Nasal cavity respiratory epithelium epithelial cell of viscerocranial mucosa (primary cell): Measurements from ENCODE around the gene CEP83. TPM values are rescaled to one million over a fixed set of nuclear protein-coding genes. Genes with fewer than 3 reads are reported as not detected.

Experiments
- total RNA-seq: library from RNA; depleted of rRNA; stranded (reverse); fragments of >200 nt; gene quantifications from 2 replicates; pipeline ENCODE4 v1.2.3, GENCODE V29; 2014

CEP83 gene, protein sequence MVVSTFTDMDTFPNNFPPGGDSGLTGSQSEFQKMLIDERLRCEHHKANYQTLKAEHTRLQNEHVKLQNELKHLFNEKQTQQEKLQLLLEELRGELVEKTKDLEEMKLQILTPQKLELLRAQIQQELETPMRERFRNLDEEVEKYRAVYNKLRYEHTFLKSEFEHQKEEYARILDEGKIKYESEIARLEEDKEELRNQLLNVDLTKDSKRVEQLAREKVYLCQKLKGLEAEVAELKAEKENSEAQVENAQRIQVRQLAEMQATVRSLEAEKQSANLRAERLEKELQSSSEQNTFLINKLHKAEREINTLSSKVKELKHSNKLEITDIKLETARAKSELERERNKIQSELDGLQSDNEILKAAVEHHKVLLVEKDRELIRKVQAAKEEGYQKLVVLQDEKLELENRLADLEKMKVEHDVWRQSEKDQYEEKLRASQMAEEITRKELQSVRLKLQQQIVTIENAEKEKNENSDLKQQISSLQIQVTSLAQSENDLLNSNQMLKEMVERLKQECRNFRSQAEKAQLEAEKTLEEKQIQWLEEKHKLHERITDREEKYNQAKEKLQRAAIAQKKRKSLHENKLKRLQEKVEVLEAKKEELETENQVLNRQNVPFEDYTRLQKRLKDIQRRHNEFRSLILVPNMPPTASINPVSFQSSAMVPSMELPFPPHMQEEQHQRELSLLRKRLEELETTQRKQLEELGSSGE
- total RNA-seq, result 13.7 and 14.2 TPM in 2 replicates

DNA sequence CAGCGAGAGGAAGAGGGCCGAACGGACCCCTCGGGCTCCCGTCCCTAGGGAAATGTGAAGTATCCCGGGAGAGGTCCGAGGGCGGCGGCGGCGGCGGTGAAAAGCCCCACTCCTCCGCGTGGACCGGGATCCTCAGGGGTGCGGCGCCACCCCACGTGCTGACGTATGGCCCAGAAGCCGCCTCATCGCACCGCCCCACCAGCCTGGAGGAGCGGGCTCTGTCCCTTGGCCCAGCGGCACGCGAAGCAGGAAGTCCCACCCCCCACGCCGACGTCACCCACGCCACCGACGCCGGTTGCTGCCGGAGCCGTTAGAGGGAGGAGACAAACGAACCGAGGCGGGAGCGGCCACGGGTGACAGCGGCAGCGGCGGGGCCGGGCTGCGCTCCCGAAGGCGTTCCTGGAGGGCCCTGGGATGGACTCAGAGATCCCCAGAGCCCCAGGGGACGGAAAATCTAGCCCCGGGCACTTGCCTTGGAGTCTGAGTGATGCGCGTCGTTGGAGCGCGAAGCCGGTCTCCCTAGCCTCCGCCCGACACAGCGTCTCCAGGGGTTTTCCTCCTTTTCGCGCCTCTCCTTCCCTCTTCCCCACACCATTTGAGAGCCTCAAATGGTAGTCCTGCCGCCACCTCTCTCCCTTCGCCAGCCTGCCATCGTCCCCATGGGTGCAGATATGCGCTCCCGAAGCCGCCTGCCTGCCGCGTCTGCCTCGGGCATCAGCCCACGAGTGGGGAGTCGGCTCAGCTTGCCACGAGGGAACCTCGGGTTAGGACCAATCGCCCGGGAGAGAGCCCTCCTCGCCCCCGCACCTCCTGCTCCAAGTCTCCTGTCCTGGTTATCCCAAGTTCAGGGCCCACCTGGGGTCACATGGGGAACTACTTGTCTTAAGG lies at the start of gene CEP83:
Gene CEP83, minus strand, starts transcription at position 140 of the 888 bp plus-strand sequence. CDS start 47,377 bp downstream, outside the sequence.

Other genes starting within 250 kb of the CEP83 start
- gene TMCC3, start 190.7 kb upstream of the CEP83 start, total RNA-seq, result 11.4 and 13.7 TPM in 2 replicates